UCSD-AML1 (cell line): ENCODE data around the gene PLSCR1.
A peak's percentile ranks its signal among the peaks of the same experiment; 100 is the strongest.

Experiments
- DNase-seq: peaks from one replicate; lab custom pipeline; 2025; ENCODE audit not compliant: unreplicated experiment; lab: John Stamatoyannopoulos, UW

The PLSCR1 gene

GRCh38 chr3:146544002-146544928 lies at the start of gene PLSCR1:
TSS of gene PLSCR1 (minus strand) at chr3:146544607. CDS start at chr3:146536552, 8,055 bp downstream.
- DNase-seq = peak; percentile 98

DNA sequence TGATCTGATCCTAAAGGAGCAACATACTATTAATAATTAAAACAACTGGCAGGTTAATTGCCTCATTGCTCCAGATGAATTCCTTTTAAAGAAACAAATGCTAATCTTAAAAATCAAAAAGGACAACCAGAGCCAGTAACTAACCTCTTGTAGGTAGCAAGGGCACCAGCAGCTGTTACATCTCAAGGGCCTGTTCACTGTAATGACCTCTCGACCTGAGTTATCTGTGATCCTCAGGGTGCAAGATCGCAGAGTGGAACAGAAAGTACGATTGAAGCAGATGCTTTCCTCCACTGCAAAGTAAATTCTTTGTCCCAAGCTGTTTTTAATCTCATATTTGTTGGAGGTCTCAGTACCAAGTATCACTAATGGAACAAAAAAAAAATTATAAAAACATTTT lies 49.4 kb upstream of the PLSCR1 start:
- no peak for DNase-seq

- no peak for DNase-seq
Observed at GRCh38 chr3:146590521-146590920, 46.1 kb upstream of the PLSCR1 start.

DNA sequence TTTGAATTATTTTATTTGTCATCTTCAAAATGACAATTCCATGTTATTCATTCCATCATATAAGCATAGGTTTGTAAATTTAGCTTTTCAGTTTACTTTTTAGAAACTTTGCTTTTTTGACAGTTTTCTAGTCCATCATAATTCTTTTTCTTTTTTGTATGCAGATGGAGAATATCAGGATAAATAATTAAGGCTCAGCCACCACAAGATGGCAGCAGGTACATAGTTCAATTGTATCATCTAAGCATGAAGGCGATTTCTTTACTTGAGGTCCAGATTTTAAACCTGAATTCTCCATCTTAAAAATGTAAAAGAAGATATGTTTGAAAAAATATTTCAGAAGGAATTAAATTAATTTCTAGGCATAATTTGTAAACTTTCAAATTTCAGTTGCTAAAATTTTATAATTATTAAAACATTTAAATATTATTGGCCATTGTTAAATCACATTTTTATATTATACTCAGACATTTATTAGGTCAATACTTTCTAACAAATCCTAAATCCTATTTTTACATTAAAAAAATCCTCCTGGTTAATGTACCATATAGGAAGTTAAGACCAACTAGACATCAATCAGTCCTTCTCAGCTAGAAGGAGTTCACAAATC lies 45.6 kb upstream of the PLSCR1 start:
- no peak for DNase-seq

- no peak for DNase-seq
Observed at GRCh38 chr3:146585156-146585555, 40.7 kb upstream of the PLSCR1 start.

DNA sequence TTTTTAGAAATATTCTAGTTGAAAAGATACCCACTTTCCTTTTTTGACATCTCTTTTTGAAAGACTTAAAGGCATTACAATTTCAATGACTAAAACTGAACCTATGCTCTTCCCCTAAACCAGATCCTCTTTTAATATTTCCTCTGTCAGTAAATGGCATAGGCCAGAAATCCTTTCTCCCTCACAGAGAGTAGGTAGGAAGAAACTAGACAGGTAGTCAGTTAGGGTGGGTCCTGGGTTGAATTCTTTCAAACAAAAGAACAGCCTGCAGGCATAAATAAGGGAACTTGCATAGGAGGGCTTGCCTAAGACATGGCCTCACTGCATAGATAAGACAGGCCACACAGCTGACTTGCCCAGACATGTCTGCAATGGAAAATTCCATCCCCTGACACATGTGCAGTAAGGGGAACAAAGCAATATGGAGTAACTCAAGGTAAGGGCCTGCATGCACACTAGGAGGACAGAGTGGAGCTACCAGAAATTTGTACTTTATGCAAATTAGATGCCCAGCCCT lies 37.6 kb upstream of the PLSCR1 start:
- DNase-seq = peak; percentile 26

DNA sequence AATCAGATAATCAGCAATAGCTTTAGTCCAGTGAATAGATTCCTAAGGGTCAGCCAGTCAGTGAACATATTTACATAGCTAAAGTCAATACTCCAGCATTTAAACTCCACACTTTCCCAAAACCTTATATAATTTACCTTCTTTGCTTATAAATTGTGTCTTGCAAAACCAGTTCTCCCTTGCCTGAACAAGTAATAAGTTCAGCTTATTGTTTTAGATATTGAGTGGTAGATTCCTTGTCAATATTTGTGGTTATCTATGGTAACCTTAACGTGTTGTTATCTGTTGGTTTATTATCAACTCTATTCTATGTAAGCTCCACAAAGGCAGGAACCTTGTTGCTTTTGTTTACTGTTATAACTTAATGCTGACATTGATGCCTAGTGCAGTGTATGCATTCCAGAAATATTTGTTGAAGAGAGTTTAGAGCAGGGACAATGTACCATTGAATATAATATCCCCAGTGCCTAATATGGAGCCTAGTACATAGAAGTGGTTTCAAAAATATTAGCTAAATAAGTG lies 36.7 kb upstream of the PLSCR1 start:
- no peak for DNase-seq

DNA sequence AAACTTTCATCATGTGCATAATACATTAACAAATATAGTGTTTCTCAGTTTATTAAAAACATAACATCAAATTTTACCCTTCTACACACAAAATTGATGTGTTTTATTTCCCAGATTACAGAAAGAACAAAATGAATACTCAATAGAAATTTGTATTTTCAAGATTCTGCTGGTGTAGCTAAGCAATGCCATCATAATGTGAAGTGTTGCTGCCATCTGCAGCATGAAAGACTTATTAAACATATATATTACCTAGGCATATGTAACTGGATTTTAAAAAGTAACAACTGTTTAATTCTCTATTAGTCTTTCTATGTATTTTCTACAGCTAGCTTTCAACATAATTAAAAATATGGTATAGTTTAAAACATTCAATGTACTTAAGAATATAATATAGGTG lies 33.3 kb upstream of the PLSCR1 start:
- DNase-seq = peak; percentile 5

DNA sequence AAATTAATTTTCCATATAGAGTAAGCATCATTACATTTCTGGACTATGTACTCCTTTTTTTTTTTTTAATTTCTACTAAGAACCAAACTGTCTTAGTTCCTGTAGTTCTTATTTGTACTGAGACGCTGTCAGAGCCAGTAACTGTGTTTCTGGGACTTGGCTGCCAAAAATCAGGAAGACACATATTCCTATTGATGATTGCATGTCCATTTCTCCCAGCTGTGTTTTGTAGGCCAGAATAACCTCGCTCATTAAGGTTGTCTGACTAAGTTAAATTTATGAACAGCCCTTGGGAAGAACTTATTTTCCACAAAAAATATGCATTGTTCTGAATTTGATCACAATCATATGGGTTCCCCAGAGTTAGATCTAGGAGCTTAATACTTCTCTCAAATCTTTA lies 31.2 kb upstream of the PLSCR1 start:
- DNase-seq = no peak

- DNase-seq = no peak
Observed at GRCh38 chr3:146574173-146574572, 29.8 kb upstream of the PLSCR1 start.

GRCh38 chr3:146569314-146569713 lies 24.9 kb upstream of the PLSCR1 start:
- no peak for DNase-seq

GRCh38 chr3:146566138-146566537 lies 21.7 kb upstream of the PLSCR1 start:
- no peak for DNase-seq

GRCh38 chr3:146561879-146562278 lies 17.5 kb upstream of the PLSCR1 start:
- DNase-seq = peak; percentile 16

DNA sequence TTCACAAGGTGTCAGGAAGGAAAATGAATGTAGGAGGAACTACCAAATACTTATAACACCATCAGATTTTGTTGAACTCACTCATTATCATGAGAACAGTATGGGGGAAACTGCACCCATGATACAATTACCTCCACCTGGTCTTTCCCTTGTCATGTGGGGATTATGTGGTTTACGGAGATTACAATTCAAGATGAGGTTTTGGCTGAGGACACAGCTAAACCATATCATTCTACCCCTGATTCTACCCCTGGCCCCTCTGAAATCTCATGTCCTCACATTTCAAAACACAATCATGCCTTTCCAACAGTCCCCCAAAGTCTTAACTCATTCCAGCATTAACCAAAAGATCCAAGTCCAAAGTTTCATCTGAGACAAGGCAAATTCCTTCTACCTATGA lies 17.1 kb upstream of the PLSCR1 start:
- DNase-seq = no peak

- no peak for DNase-seq
Observed at GRCh38 chr3:146560678-146561077, 16.3 kb upstream of the PLSCR1 start.

GRCh38 chr3:146559388-146559787 lies 15.0 kb upstream of the PLSCR1 start:
- DNase-seq = no peak

- no peak for DNase-seq
Observed at GRCh38 chr3:146558781-146559180, 14.4 kb upstream of the PLSCR1 start.

- no peak for DNase-seq
Observed at GRCh38 chr3:146557745-146558144, 13.3 kb upstream of the PLSCR1 start.

DNA sequence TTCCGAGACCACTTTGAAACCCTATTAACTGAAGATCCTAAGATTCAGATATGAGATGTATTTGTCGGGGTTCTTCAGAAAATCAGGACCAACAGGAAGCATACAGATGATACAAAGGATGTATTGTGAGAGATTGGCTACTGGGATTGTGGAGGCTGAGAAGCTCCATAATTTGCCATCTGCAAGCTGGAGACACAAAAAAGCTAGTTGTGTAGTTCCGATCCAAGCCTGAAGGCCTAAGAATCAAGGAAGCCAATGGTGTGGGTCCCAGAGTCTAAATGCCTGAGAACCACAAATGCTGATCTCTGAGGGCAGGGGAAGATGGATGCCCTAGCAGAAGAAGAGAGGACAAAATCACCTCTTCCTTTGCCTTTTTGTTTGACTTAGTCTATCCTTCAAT lies 10.9 kb upstream of the PLSCR1 start:
- DNase-seq = no peak

DNA sequence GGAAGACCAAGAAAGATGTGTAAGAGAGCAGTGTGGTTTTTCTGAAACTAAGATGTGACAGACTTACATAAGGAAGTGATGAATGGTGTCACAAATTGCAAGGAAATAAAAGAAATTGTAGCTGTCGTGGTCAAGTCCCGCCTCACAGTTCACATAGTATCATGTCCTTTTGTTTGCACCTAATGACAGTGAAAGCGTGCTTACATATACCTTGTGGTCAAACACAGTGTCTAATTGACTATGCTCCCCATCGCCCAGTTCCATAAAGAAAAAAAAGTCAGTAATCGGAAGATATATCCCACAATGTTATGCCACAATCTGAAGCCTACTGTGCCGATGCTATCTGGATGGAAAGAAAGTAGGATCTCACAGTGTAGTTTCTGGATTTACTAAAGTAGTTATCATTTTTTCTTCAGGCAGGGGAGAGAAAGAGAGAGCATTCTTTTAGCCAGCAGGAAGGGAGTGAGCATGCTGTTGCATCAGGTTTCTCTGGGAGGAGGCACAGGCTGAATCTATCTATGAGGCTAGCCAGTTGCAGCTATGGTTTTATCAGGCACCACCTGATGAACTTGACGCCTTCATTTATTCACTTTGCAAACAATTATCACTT lies 9.8 kb upstream of the PLSCR1 start:
- DNase-seq = peak; percentile 6

- no peak for DNase-seq
Observed at GRCh38 chr3:146550743-146551510, 6.5 kb upstream of the PLSCR1 start.
